ENCODE results near the gene GTF2A1L.

The GTF2A1L gene

DNA sequence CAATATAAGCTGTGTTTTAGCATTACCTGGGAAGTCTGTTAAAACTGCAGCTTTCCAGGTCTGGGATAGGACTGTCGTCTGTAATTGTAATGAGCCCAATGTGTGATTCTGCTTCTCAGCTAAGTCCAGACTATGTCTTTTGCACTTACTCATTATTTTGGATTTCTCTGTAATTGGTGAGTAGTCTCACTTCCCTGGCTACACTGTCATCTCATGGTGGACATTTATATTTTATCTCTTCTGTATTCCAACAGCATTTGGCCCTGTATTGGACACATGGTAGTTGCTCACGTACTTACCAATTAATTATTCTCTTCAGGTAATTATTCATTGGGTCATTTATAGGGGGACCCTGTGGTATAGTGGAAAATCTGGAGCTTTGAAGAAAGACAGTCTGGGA is 109.9 kb downstream of the GTF2A1L start:
- Histone ChIP-seq H3K36me3 (ENCODE audit: control insufficient read depth, insufficient read depth, low read length) (no peaks in the 10 kb centered on the region), H3K4me3 (ENCODE audit: low read length) (no peak overlapping the region), H3K9me3 (ENCODE audit: control insufficient read depth, low read length) (no peaks in the 10 kb centered on the region), H3K27me3 (ENCODE audit: control insufficient read depth, insufficient read depth, low read length) (no peaks in the 10 kb centered on the region), H3K4me1 (ENCODE audit: control insufficient read depth, insufficient read depth, low read length) (no peaks in the 10 kb centered on the region), H3K9ac (ENCODE audit: low read length) (no peak overlapping the region)

DNA sequence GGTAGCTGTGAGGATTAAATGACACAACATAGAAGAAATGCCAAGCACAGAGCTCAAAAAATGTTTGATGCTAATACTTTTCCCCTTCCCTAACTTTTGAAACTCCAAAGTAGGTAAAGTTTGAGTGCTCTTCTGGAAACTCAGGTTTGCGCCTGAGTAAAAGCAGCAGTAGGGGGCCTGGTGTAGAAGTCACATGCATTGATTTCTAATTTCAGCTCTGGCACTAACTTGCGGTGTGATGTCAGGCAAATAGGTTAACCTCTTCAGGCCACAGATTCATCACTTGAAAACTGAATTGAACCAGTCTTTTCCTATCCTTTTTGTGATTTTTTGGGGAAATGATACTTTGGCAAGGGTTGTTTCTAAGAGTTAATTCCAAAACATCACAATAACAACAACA is 110.6 kb downstream of the GTF2A1L start:
- Histone ChIP-seq H3K27me3 (ENCODE audit: control insufficient read depth, insufficient read depth, low read length) (no peaks in the 10 kb centered on the region), H3K9ac (ENCODE audit: low read length) (no peak overlapping the region), H3K4me1 (ENCODE audit: control insufficient read depth, insufficient read depth, low read length) (no peaks in the 10 kb centered on the region), H3K9me3 (ENCODE audit: control insufficient read depth, low read length) (no peaks in the 10 kb centered on the region), H3K4me3 (ENCODE audit: low read length) (no peak overlapping the region), H3K36me3 (ENCODE audit: control insufficient read depth, insufficient read depth, low read length) (no peaks in the 10 kb centered on the region)

DNA sequence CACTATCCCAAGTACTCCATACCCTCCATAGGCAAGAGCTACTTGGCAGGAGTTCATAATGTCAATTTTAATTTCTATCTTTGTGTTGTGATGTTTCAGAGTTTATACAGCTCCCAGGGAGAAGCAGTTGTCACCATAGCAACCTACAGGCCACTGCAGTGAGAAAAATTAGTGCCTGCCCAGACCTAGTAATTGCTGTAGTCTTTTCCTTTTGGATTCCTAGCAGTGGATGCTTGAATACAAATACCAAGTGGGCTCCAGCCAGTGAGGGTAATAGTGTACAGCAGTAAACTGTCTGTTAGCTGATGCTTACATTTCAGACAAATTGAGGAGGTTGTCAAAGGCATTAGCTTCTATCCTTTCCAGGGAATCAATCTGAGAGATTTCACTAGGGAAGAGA is 111.2 kb downstream of the GTF2A1L start:
- no peak overlapping the region for H3K9ac ChIP-seq (ENCODE audit: low read length)

More for the DNA sequence above, 111.2 kb downstream of the GTF2A1L start:
- H3K27me3 ChIP-seq (ENCODE audit: control insufficient read depth, insufficient read depth, low read length), result no peaks in the 10 kb centered on the region
- no peaks in the 10 kb centered on the region for H3K36me3 ChIP-seq (ENCODE audit: control insufficient read depth, insufficient read depth, low read length)
- H3K4me1 ChIP-seq (ENCODE audit: control insufficient read depth, insufficient read depth, low read length), result no peaks in the 10 kb centered on the region
- no peaks in the 10 kb centered on the region for H3K9me3 ChIP-seq (ENCODE audit: control insufficient read depth, low read length)
- no peak overlapping the region for H3K4me3 ChIP-seq (ENCODE audit: low read length)
